OCI-LY3 (cell line): ENCODE results near the gene MDFI.

ENCODE experiments used
- CTCF ChIP-seq: fragments of 200-600, 300-600 bp; sonication (generic); IDR thresholded peaks from 2 replicates; pipeline ENCODE4 v1.5.1; 2014; ENCODE audit warnings: antibody characterized with exemption, low read length, low read depth
- EZH2phosphoT487 ChIP-seq: fragments of 200-600 bp; shearing (Covaris generic); IDR thresholded peaks from 2 replicates; pipeline ENCODE4 v1.6.1; 2018; ENCODE audit warnings: antibody characterized with exemption, mixed run types, low read depth

- no peak for TF ChIP-seq CTCF
- TF ChIP-seq EZH2phosphoT487 = no peak
Observed at GRCh38 chr6:41601248-41601549, 37.1 kb upstream of the MDFI start.
